ENCODE results near the gene STK11.

STK11 gene

GRCh38 chr19:1210227-1210538 lies 4.6 kb downstream of the STK11 start:
- no peak for DNase-seq

GRCh38 chr19:1211494-1212234 lies 6.1 kb downstream of the STK11 start:
- DNase-seq, result peak; percentile 39

- DNase-seq, result peak; percentile 51
Measured at GRCh38 chr19:1213391-1214286, 8.1 kb downstream of the STK11 start.

- DNase-seq, result no peak
Measured at GRCh38 chr19:1214299-1214861, 8.8 kb downstream of the STK11 start.

- no peak for DNase-seq
Measured at GRCh38 chr19:1214862-1215731, 9.5 kb downstream of the STK11 start.

- no peak for DNase-seq
Measured at GRCh38 chr19:1216756-1217155, 11.2 kb downstream of the STK11 start.

GRCh38 chr19:1217366-1217765 lies 11.8 kb downstream of the STK11 start:
- no peak for DNase-seq

- no peak for DNase-seq
Measured at GRCh38 chr19:1218751-1219567, 13.4 kb downstream of the STK11 start.

GRCh38 chr19:1219786-1220476 lies 14.4 kb downstream of the STK11 start:
- no peak for DNase-seq

- DNase-seq, result no peak
Measured at GRCh38 chr19:1220477-1220930, 14.9 kb downstream of the STK11 start.

GRCh38 chr19:1220976-1221903 lies 15.7 kb downstream of the STK11 start:
- no peak for DNase-seq

GRCh38 chr19:1221904-1222255 lies 16.3 kb downstream of the STK11 start:
- no peak for DNase-seq

- DNase-seq, result no peak
Measured at GRCh38 chr19:1222394-1222793, 16.8 kb downstream of the STK11 start.

GRCh38 chr19:1223018-1223855 lies 17.7 kb downstream of the STK11 start:
- peak; percentile 41 for DNase-seq

- no peak for DNase-seq
Measured at GRCh38 chr19:1224047-1224825, 18.7 kb downstream of the STK11 start.

- DNase-seq, result no peak
Measured at GRCh38 chr19:1224847-1225246, 19.3 kb downstream of the STK11 start.

GRCh38 chr19:1225440-1226226 lies 20.1 kb downstream of the STK11 start:
- no peak for DNase-seq

- no peak for DNase-seq
Measured at GRCh38 chr19:1226227-1226518, 20.6 kb downstream of the STK11 start.

Data from fibroblast of skin of right biceps (primary cell).